Peyer's patch (tissue), 4 donors: ENCODE data around the gene TMEM132C.

Source experiments
- POLR2A ChIP-seq, 2 donors: fragments of 450-650 bp; IDR thresholded peaks; one replicate each; pipeline ENCODE4 v1.5.1; 2017; ENCODE audit warnings: antibody characterized with exemption in 2 of 2, mild to moderate bottlenecking in 2 of 2, moderate library complexity in 2 of 2
- TF ChIP-seq, protein P1 (sequence below), 6 experiments: fragments of 450-650 bp in 4 of 6; fragments of 200-600 bp in 2 of 6; sonication (generic) in 1 of 6; IDR thresholded peaks; one replicate each; pipeline ENCODE4 v1.5.1; 2017 to 2019; ENCODE audit warnings: antibody characterized with exemption in 6 of 6, mild to moderate bottlenecking in 3 of 6, moderate library complexity in 1 of 6

DNA sequence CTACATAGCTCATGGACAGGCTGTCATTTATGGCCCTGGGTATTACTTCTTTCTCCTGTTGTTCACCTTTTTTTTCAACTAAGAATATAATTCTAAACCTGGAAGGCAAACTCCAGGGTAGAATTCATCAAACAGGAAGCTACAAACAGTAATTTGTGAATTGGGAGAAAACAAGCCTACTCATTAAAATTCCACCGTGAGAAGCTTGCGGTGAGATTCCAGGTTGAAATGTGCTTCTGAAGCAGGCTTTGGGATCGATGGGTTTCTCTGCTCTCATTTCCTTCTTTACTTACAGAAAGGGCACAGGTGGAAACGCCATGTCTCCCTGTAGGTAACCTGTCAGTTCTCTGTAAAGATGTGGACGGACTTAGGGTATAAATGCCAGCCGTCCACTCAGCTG, 257.5 kb downstream of the TMEM132C start:
- no peak for TF ChIP-seq POLR2A (IDR thresholded peaks at IDR 0.05)
- TF ChIP-seq, protein P1, sequence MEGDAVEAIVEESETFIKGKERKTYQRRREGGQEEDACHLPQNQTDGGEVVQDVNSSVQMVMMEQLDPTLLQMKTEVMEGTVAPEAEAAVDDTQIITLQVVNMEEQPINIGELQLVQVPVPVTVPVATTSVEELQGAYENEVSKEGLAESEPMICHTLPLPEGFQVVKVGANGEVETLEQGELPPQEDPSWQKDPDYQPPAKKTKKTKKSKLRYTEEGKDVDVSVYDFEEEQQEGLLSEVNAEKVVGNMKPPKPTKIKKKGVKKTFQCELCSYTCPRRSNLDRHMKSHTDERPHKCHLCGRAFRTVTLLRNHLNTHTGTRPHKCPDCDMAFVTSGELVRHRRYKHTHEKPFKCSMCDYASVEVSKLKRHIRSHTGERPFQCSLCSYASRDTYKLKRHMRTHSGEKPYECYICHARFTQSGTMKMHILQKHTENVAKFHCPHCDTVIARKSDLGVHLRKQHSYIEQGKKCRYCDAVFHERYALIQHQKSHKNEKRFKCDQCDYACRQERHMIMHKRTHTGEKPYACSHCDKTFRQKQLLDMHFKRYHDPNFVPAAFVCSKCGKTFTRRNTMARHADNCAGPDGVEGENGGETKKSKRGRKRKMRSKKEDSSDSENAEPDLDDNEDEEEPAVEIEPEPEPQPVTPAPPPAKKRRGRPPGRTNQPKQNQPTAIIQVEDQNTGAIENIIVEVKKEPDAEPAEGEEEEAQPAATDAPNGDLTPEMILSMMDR (IDR thresholded peaks at IDR 0.05) = no peak
